Cardiac muscle cell (in vitro differentiated cells and primary cell): ENCODE measurements around the gene LCE1F. TPM values are rescaled to one million over a fixed set of nuclear protein-coding genes. Genes with fewer than 3 reads are reported as not detected.

ENCODE experiments used
- DNase-seq, 2 donors: peaks; one replicate each; pipeline versions ENCODE4 v3.0.0 to v3.0.0-alpha.2; 2010 to 2017; ENCODE audit warnings: low read depth in 1 of 2, low spot score in 1 of 2
- H3K27ac ChIP-seq: fragments of 200-600 bp; sonication (generic); 2 replicates; pipeline ENCODE4 v1.5.1; 2016
- H3K27me3 ChIP-seq: fragments of 200-600 bp; sonication (generic); 2 replicates; pipeline ENCODE4 v1.6.0; 2016; ENCODE audit warnings: control low read depth
- H3K36me3 ChIP-seq: fragments of 200-600 bp; sonication (generic); 2 replicates; pipeline ENCODE4 v1.5.1; 2016; ENCODE audit warnings: control low read depth
- H3K4me1 ChIP-seq: fragments of 200-600 bp; sonication (generic); 2 replicates; pipeline ENCODE4 v1.8.1; 2017; ENCODE audit warnings: low read depth, mild to moderate bottlenecking, mixed run types
- H3K4me3 ChIP-seq: fragments of 200-600 bp; sonication (generic); 2 replicates; pipeline ENCODE4 v1.5.1; 2016; ENCODE audit warnings: mild to moderate bottlenecking
- H3K9me3 ChIP-seq: fragments of 200-600 bp; sonication (generic); 2 replicates; pipeline ENCODE4 v1.5.1; 2017; ENCODE audit warnings: low read depth, mild to moderate bottlenecking, control low read depth
- CTCF ChIP-seq: IDR thresholded peaks from 2 replicates; pipeline ENCODE4 v1.5.1; 2012; ENCODE audit warnings: low read depth, mild to moderate bottlenecking, low read length
- polyA plus RNA-seq: library from polyadenylated mRNA; unstranded; fragments of >200 nt; fragmentation: Nextera tagmentation; extraction: Ambion mirVana; gene quantifications from 2 replicates; pipeline ENCODE4 v1.2.1, GENCODE V29; 2016
- total RNA-seq: library from RNA; depleted of rRNA; stranded (reverse); fragments of >200 nt; gene quantifications from 2 replicates; pipeline ENCODE4 v1.2.3, GENCODE V29; 2016

The LCE1F gene
- total and polyA plus RNA-seq, 2 experiments from 2014 or later: not detected

- Histone ChIP-seq H3K27ac (no peak overlapping the region), H3K4me1 (no peaks in the 10 kb centered on the region), H3K9me3 (peaks cover 2% of the 10 kb centered on the region), H3K4me3 (no peak overlapping the region), H3K36me3 (no peaks in the 10 kb centered on the region), H3K27me3 (no peaks in the 10 kb centered on the region)
- no peak for TF ChIP-seq CTCF
- DNase-seq: no peak
Measured at GRCh38 chr1:152823294-152823693, 48.4 kb downstream of the LCE1F start.

- H3K9me3 ChIP-seq: peaks cover 2% of the 10 kb centered on the region
- H3K27ac ChIP-seq: no peak overlapping the region
- TF ChIP-seq CTCF: no peak
- H3K27me3 ChIP-seq: no peaks in the 10 kb centered on the region
- no peak for DNase-seq
- no peaks in the 10 kb centered on the region for H3K36me3 ChIP-seq
- H3K4me3 ChIP-seq: no peak overlapping the region
- no peaks in the 10 kb centered on the region for H3K4me1 ChIP-seq
Measured at GRCh38 chr1:152824964-152825363, 50.0 kb downstream of the LCE1F start.

Other genes with a start within 250 kb of the LCE1F start
- not detected in 2 replicates for gene LCE3E, start 208.4 kb upstream of the LCE1F start, total RNA-seq
- gene LCE3E, start 208.4 kb upstream of the LCE1F start, polyA plus RNA-seq: not detected in 2 replicates
- not detected in 2 replicates for gene LCE3D, start 194.6 kb upstream of the LCE1F start, total RNA-seq
- not detected in 2 replicates for gene LCE3D, start 194.6 kb upstream of the LCE1F start, polyA plus RNA-seq
- gene LCE3C, start 174.9 kb upstream of the LCE1F start, total RNA-seq: not detected in 2 replicates
- gene LCE3C, start 174.9 kb upstream of the LCE1F start, polyA plus RNA-seq: not detected in 2 replicates
- not detected in 2 replicates for gene LCE3B, start 161.3 kb upstream of the LCE1F start, total RNA-seq
- not detected in 2 replicates for gene LCE3B, start 161.3 kb upstream of the LCE1F start, polyA plus RNA-seq
- not detected in 2 replicates for gene LCE3A, start 152.0 kb upstream of the LCE1F start, total RNA-seq
- gene LCE3A, start 152.0 kb upstream of the LCE1F start, polyA plus RNA-seq: not detected in 2 replicates
- gene LCE2D, start 111.8 kb upstream of the LCE1F start, total RNA-seq: not detected in 2 replicates
- not detected in 2 replicates for gene LCE2D, start 111.8 kb upstream of the LCE1F start, polyA plus RNA-seq
- gene LCE2C, start 99.9 kb upstream of the LCE1F start, total RNA-seq: not detected in 2 replicates
- not detected in 2 replicates for gene LCE2C, start 99.9 kb upstream of the LCE1F start, polyA plus RNA-seq
- not detected in 2 replicates for gene LCE2B, start 89.0 kb upstream of the LCE1F start, total RNA-seq
- not detected in 2 replicates for gene LCE2B, start 89.0 kb upstream of the LCE1F start, polyA plus RNA-seq
- not detected in 2 replicates for gene LCE2A, start 76.8 kb upstream of the LCE1F start, total RNA-seq
- not detected in 2 replicates for gene LCE2A, start 76.8 kb upstream of the LCE1F start, polyA plus RNA-seq
- gene LCE4A, start 67.0 kb upstream of the LCE1F start, total RNA-seq: not detected in 2 replicates
- gene LCE4A, start 67.0 kb upstream of the LCE1F start, polyA plus RNA-seq: not detected in 2 replicates
- gene KPRP, start 17.1 kb upstream of the LCE1F start, total RNA-seq: not detected in 2 replicates
- not detected in 2 replicates for gene KPRP, start 17.1 kb upstream of the LCE1F start, polyA plus RNA-seq
- not detected in 2 replicates for gene LCE1E, start 11.1 kb downstream of the LCE1F start, total RNA-seq
- not detected in 2 replicates for gene LCE1E, start 11.1 kb downstream of the LCE1F start, polyA plus RNA-seq
- gene LCE1D, start 21.6 kb downstream of the LCE1F start, total RNA-seq: not detected in 2 replicates
- gene LCE1D, start 21.6 kb downstream of the LCE1F start, polyA plus RNA-seq: not detected in 2 replicates
- not detected in 2 replicates for gene LCE1C, start 31.5 kb downstream of the LCE1F start, total RNA-seq
- not detected in 2 replicates for gene LCE1C, start 31.5 kb downstream of the LCE1F start, polyA plus RNA-seq
- gene LCE1B, start 36.8 kb downstream of the LCE1F start, total RNA-seq: not detected in 2 replicates
- gene LCE1B, start 36.8 kb downstream of the LCE1F start, polyA plus RNA-seq: not detected in 2 replicates
- gene LCE1A, start 52.3 kb downstream of the LCE1F start, total RNA-seq: not detected in 2 replicates
- not detected in 2 replicates for gene LCE1A, start 52.3 kb downstream of the LCE1F start, polyA plus RNA-seq
- gene LCE6A, start 67.7 kb downstream of the LCE1F start, total RNA-seq: not detected in 2 replicates
- not detected in 2 replicates for gene LCE6A, start 67.7 kb downstream of the LCE1F start, polyA plus RNA-seq
- gene LCE7A, start 84.9 kb downstream of the LCE1F start, total RNA-seq: not detected in 2 replicates
- gene LCE7A, start 84.9 kb downstream of the LCE1F start, polyA plus RNA-seq: not detected in 2 replicates
- not detected in 2 replicates for gene SMCP, start 103.2 kb downstream of the LCE1F start, total RNA-seq
- not detected in 2 replicates for gene SMCP, start 103.2 kb downstream of the LCE1F start, polyA plus RNA-seq
- gene IVL, start 133.4 kb downstream of the LCE1F start, total RNA-seq: not detected in 2 replicates
- gene IVL, start 133.4 kb downstream of the LCE1F start, polyA plus RNA-seq: not detected in 2 replicates
- gene SPRR5, start 172.1 kb downstream of the LCE1F start, total RNA-seq: not detected in 2 replicates
- gene SPRR5, start 172.1 kb downstream of the LCE1F start, polyA plus RNA-seq: not detected in 2 replicates
- not detected in 2 replicates for gene SPRR4, start 195.5 kb downstream of the LCE1F start, total RNA-seq
- not detected in 2 replicates for gene SPRR4, start 195.5 kb downstream of the LCE1F start, polyA plus RNA-seq
- not detected in 2 replicates for gene SPRR1A, start 208.9 kb downstream of the LCE1F start, total RNA-seq
- gene SPRR1A, start 208.9 kb downstream of the LCE1F start, polyA plus RNA-seq: not detected in 2 replicates
- gene SPRR3, start 226.6 kb downstream of the LCE1F start, total RNA-seq: not detected in 2 replicates
- gene SPRR3, start 226.6 kb downstream of the LCE1F start, polyA plus RNA-seq: not detected in 2 replicates